Activated effector memory CD4-positive, alpha-beta T cell treated with anti-CD3 and anti-CD28 coated beads, Interleukin-2, amount 50 U/mL, for 16 hours (primary cell): Measurements from ENCODE around the gene PRTG.
"Not testable (repeated sequence)": the region's sequence is repeated elsewhere in the genome, so short reads cannot be mapped to it uniquely, and the experiment has no call there.

Experiments
- DNase-seq: peaks from one replicate; pipeline ENCODE4 v3.0.0-alpha.2; 2020

Gene PRTG

GRCh38 chr15:55742927-55743728 is at the start of gene PRTG:
PRTG (minus strand) TSS chr15:55743152; CDS start chr15:55742931, 221 bp downstream.
- no peak for DNase-seq

- no peak for DNase-seq
Measured at GRCh38 chr15:55791551-55792400, 48.8 kb upstream of the PRTG start.

GRCh38 chr15:55789066-55789660 is 46.2 kb upstream of the PRTG start:
- DNase-seq, result peak; percentile 81

GRCh38 chr15:55786341-55786740 is 43.4 kb upstream of the PRTG start:
- DNase-seq, result no peak

GRCh38 chr15:55785593-55785992 is 42.6 kb upstream of the PRTG start:
- DNase-seq, result not testable (repeated sequence)

GRCh38 chr15:55784286-55784685 is 41.3 kb upstream of the PRTG start:
- DNase-seq, result no peak

GRCh38 chr15:55782901-55783300 is 39.9 kb upstream of the PRTG start:
- DNase-seq, result no peak

GRCh38 chr15:55780292-55780691 is 37.3 kb upstream of the PRTG start:
- DNase-seq, result no peak

- no peak for DNase-seq
Measured at GRCh38 chr15:55778932-55779331, 36.0 kb upstream of the PRTG start.

GRCh38 chr15:55775316-55775715 is 32.4 kb upstream of the PRTG start:
- DNase-seq, result no peak

- peak; percentile 76 for DNase-seq
Measured at GRCh38 chr15:55774113-55774970, 31.4 kb upstream of the PRTG start.

- DNase-seq, result no peak
Measured at GRCh38 chr15:55770806-55771205, 27.9 kb upstream of the PRTG start.

- no peak for DNase-seq
Measured at GRCh38 chr15:55770261-55770660, 27.3 kb upstream of the PRTG start.

GRCh38 chr15:55768670-55769185 is 25.8 kb upstream of the PRTG start:
- DNase-seq, result no peak

- DNase-seq, result no peak
Measured at GRCh38 chr15:55766676-55767075, 23.7 kb upstream of the PRTG start.

GRCh38 chr15:55764398-55764797 is 21.4 kb upstream of the PRTG start:
- DNase-seq, result no peak

GRCh38 chr15:55758580-55758986 is 15.6 kb upstream of the PRTG start:
- no peak for DNase-seq

GRCh38 chr15:55753433-55753832 is 10.5 kb upstream of the PRTG start:
- not testable (repeated sequence) for DNase-seq

- no peak for DNase-seq
Measured at GRCh38 chr15:55750706-55751105, 7.8 kb upstream of the PRTG start.

GRCh38 chr15:55743729-55744655 is 1.0 kb upstream of the PRTG start:
- no peak for DNase-seq

- no peak for DNase-seq
Measured at GRCh38 chr15:55742498-55742926, 440 bp downstream of the PRTG start.
